Smooth muscle cell (in vitro differentiated cells): ENCODE data around the gene KIF15. TPM values are rescaled to one million over a fixed set of nuclear protein-coding genes. Genes with fewer than 3 reads are reported as not detected.

ENCODE experiments used
- DNase-seq: peaks from one replicate; lab custom pipeline; 2025; ENCODE audit not compliant: unreplicated experiment; lab: John Stamatoyannopoulos, UW
- H2AFZ ChIP-seq: fragments of 200-600 bp; sonication (generic); 2 replicates; pipeline ENCODE4 v1.6.0; 2016; ENCODE audit warnings: antibody characterized with exemption, low read depth, mild to moderate bottlenecking
- H3F3A ChIP-seq: fragments of 200-600 bp; sonication (generic); 2 replicates; pipeline ENCODE4 v1.6.0; 2017; ENCODE audit warnings: antibody characterized with exemption, low read depth
- H3K27ac ChIP-seq: fragments of 200-600 bp; sonication (generic); 2 replicates; pipeline ENCODE4 v1.5.1; 2016; ENCODE audit warnings: low read depth, mild to moderate bottlenecking
- H3K27me3 ChIP-seq: fragments of 200-600 bp; sonication (generic); 2 replicates; pipeline ENCODE4 v1.6.1; 2016; ENCODE audit warnings: low read depth, mild to moderate bottlenecking
- H3K36me3 ChIP-seq: fragments of 200-600 bp; sonication (generic); 2 replicates; pipeline ENCODE4 v1.5.1; 2016; ENCODE audit warnings: low read depth
- H3K4me1 ChIP-seq: fragments of 200-600 bp; sonication (generic); 2 replicates; pipeline ENCODE4 v1.5.1; 2016; ENCODE audit warnings: low read depth
- H3K4me2 ChIP-seq: fragments of 200-600 bp; sonication (generic); 2 replicates; pipeline ENCODE4 v1.6.0; 2016; ENCODE audit warnings: mild to moderate bottlenecking
- H3K4me3 ChIP-seq: fragments of 200-600 bp; sonication (generic); 2 replicates; pipeline ENCODE4 v1.5.1; 2016; ENCODE audit warnings: mild to moderate bottlenecking
- H3K79me2 ChIP-seq: fragments of 200-600 bp; sonication (generic); 2 replicates; pipeline ENCODE4 v1.6.0; 2016; ENCODE audit warnings: low read depth, mild to moderate bottlenecking
- H3K9ac ChIP-seq: fragments of 200-600 bp; sonication (generic); 2 replicates; pipeline ENCODE4 v1.6.0; 2016; ENCODE audit warnings: low read depth
- H3K9me3 ChIP-seq: fragments of 200-600 bp; sonication (generic); replicated peaks from 2 replicates; pipeline ENCODE4 v1.5.1; 2016; ENCODE audit warnings: low read depth
- H4K20me1 ChIP-seq: fragments of 200-600 bp; sonication (generic); 2 replicates; pipeline ENCODE4 v1.6.0; 2016; ENCODE audit warnings: low read depth
- WGBS: methylation state at CpG from one replicate; pipeline ENCODE4 v1.1.7; 2016; ENCODE audit warnings: low lambda C conversion rate; 5-methylcytosine and 5-hydroxymethylcytosine counted together
- polyA plus RNA-seq: library from polyadenylated mRNA; unstranded; fragments of >200 nt; fragmentation: Nextera tagmentation; extraction: Ambion mirVana; gene quantifications from 2 replicates; pipeline ENCODE4 v1.2.1, GENCODE V29; 2016
- total RNA-seq: library from RNA; depleted of rRNA; stranded (reverse); fragments of >200 nt; gene quantifications from 2 replicates; pipeline ENCODE4 v1.2.3, GENCODE V29; 2014
- TF ChIP-seq, protein P1 (sequence below): fragments of 200-600 bp; sonication (generic); IDR thresholded peaks from 2 replicates; pipeline ENCODE4 v1.5.1; 2017; ENCODE audit warnings: borderline replicate concordance, mild to moderate bottlenecking, antibody characterized with exemption; ENCODE audit not compliant: insufficient read depth, poor library complexity, severe bottlenecking

Gene KIF15
- total and polyA plus RNA-seq, 2 experiments from 2014 or later, result 2.8 to 6.2 TPM

DNA sequence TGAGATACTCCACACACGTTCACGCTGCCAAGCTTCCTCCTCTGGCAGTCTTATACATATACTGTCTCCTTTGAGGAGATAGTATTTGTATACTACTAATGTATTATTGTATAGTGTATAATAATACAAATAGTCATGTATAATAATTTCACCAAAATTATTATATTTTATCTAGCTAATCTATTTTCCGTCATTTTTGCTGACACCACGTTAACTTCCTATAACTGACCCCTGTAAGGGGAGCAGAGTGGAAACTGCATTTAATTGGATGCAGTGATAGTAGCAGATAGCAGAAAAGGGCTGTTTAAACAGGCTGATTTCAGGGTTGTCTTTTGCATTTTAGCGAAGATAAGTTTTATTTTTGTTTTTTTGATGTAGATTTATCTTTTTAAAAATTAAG lies 69.6 kb downstream of the KIF15 start:
- H3F3A ChIP-seq, result no peaks in the 10 kb centered on the region

DNA sequence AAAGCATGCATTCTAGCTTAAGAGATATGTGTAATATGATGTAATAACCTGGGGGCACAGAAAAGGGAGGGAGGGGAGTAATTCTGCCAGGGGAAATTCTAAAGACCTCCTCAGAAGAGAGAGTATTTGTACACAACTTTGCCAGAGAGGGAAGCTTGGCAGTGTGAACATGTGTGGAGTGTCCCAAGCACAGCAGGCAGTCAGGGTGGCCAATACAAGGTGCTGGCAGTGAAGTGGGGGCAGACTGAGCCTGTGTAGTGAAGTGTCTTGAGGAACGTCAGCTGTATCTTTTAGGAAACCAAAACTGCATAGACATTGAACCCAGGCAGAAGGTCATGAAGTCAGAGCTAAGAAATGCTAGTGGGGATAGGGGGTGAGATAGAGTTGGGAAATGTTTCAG lies 70.4 kb downstream of the KIF15 start:
- no peaks in the 10 kb centered on the region for H3K79me2 ChIP-seq
- no peaks in the 10 kb centered on the region for H3K36me3 ChIP-seq
- H3F3A ChIP-seq, result no peaks in the 10 kb centered on the region
- peaks cover 8% of the 10 kb centered on the region for H3K9me3 ChIP-seq
- no peak for DNase-seq
- H3K27ac ChIP-seq, result no peak overlapping the region
- H3K4me3 ChIP-seq, result no peak overlapping the region
- H3K4me1 ChIP-seq, result no peaks in the 10 kb centered on the region
- no peaks in the 10 kb centered on the region for H3K27me3 ChIP-seq
- no peak overlapping the region for H3K9ac ChIP-seq
- no peaks in the 10 kb centered on the region for H4K20me1 ChIP-seq
- H3K4me2 ChIP-seq, result no peak overlapping the region
- WGBS, result 95% methylated on average over 1 of the region's 1 CpG
- H2AFZ ChIP-seq, result no peak overlapping the region
- TF ChIP-seq, protein P1, sequence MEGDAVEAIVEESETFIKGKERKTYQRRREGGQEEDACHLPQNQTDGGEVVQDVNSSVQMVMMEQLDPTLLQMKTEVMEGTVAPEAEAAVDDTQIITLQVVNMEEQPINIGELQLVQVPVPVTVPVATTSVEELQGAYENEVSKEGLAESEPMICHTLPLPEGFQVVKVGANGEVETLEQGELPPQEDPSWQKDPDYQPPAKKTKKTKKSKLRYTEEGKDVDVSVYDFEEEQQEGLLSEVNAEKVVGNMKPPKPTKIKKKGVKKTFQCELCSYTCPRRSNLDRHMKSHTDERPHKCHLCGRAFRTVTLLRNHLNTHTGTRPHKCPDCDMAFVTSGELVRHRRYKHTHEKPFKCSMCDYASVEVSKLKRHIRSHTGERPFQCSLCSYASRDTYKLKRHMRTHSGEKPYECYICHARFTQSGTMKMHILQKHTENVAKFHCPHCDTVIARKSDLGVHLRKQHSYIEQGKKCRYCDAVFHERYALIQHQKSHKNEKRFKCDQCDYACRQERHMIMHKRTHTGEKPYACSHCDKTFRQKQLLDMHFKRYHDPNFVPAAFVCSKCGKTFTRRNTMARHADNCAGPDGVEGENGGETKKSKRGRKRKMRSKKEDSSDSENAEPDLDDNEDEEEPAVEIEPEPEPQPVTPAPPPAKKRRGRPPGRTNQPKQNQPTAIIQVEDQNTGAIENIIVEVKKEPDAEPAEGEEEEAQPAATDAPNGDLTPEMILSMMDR, result no peak

More for the DNA sequence above, 69.6 kb downstream of the KIF15 start:
- H3K9me3 ChIP-seq, result no peaks in the 10 kb centered on the region
- H3K4me3 ChIP-seq, result no peak overlapping the region
- 98% methylated on average over 5 of the region's 5 CpGs for WGBS
- no peak overlapping the region for H3K9ac ChIP-seq
- no peak overlapping the region for H2AFZ ChIP-seq
- H3K36me3 ChIP-seq, result no peaks in the 10 kb centered on the region
- H4K20me1 ChIP-seq, result no peaks in the 10 kb centered on the region
- no peak overlapping the region for H3K4me2 ChIP-seq
- DNase-seq, result no peak
- no peak overlapping the region for H3K27ac ChIP-seq
- H3K79me2 ChIP-seq, result no peaks in the 10 kb centered on the region
- TF ChIP-seq, protein P1, result no peak
- H3K27me3 ChIP-seq, result no peaks in the 10 kb centered on the region
- no peaks in the 10 kb centered on the region for H3K4me1 ChIP-seq

- H3K36me3 ChIP-seq, result no peaks in the 10 kb centered on the region
- no peaks in the 10 kb centered on the region for H3K27me3 ChIP-seq
- H3F3A ChIP-seq, result no peaks in the 10 kb centered on the region
These were observed 71.4 kb downstream of the KIF15 start for GRCh38 chr3:44832965-44833364.

DNA sequence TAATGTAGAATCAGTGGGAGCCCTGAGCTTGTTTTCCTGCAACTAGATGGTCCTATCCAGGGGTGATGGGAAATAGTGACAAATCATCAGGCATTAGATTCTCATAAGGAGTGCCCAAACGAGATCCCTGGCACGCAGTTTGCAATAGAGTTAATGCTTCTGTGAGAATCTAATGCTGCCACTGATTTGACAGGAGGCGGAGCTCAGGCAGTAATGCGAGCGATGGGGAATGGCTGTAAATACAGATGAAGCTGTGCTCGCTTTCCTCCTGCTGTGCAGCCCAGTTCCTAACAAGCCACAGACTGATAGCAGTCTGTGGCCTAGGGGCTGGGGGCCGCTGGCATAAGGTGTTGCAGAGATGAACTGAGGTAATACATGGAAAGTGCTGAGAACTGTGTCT lies 71.8 kb downstream of the KIF15 start:
- TF ChIP-seq, protein P1, result no peak
- Histone ChIP-seq H3K9me3 (peaks cover 8% of the 10 kb centered on the region), H3K4me2 (no peak overlapping the region), H3K9ac (no peak overlapping the region), H3F3A (no peaks in the 10 kb centered on the region), H3K4me3 (no peak overlapping the region), H3K36me3 (no peaks in the 10 kb centered on the region), H3K4me1 (no peaks in the 10 kb centered on the region), H3K27ac (no peak overlapping the region), H3K27me3 (no peaks in the 10 kb centered on the region), H4K20me1 (no peaks in the 10 kb centered on the region), H2AFZ (no peak overlapping the region), H3K79me2 (no peaks in the 10 kb centered on the region)
- no peak for DNase-seq
- WGBS, result 94% methylated on average over 7 of the region's 7 CpGs

More at GRCh38 chr3:44832965-44833364, 71.4 kb downstream of the KIF15 start:
- Histone ChIP-seq H3K9me3 (peaks cover 8% of the 10 kb centered on the region), H3K9ac (no peak overlapping the region), H3K79me2 (no peaks in the 10 kb centered on the region), H3K4me2 (no peak overlapping the region), H2AFZ (no peak overlapping the region), H3K4me3 (no peak overlapping the region), H3K27ac (no peak overlapping the region), H3K4me1 (no peaks in the 10 kb centered on the region), H4K20me1 (no peaks in the 10 kb centered on the region)
- DNase-seq, result no peak
- TF ChIP-seq, protein P1, result no peak
- WGBS, result 97% methylated on average over 2 of the region's 2 CpGs
